H1 (cell line): Measurements from ENCODE around the gene BLVRA. TPM values are rescaled to one million over a fixed set of nuclear protein-coding genes. Genes with fewer than 3 reads are reported as not detected.

ENCODE experiments used
- CTCF ChIA-PET: fragments of 300-600 bp; sonication (Branson Sonifier 250); formaldehyde crosslinking; loops from one replicate; lab custom pipeline; 2021; ENCODE audit not compliant: partially characterized antibody; lab: Charles Lee
- POLR2A ChIA-PET: fragments of 300-600 bp; sonication (Branson Sonifier 250); formaldehyde crosslinking; loops from one replicate; lab custom pipeline; 2021; ENCODE audit warnings: inconsistent platforms; ENCODE audit not compliant: partially characterized antibody; lab: Charles Lee
- DNase-seq, 2 experiments: peaks; one replicate each; pipeline versions ENCODE4 v3.0.0 to v3.0.0-alpha.2; 2010 to 2022; ENCODE audit warnings: low spot score in 2 of 2, low read depth in 1 of 2, mixed read lengths in 1 of 2
- FAIRE-seq: peaks from 2 replicates; lab custom pipeline; 2011; peaks lifted over from hg19 to GRCh38; lab: Jason Lieb, UNC
- H2AFZ ChIP-seq: 2 replicates; pipeline ENCODE4 v1.8.1; 2012; ENCODE audit warnings: low read length, inconsistent platforms
- H2AK5ac ChIP-seq: 2 replicates; pipeline ENCODE4 v1.6.1; 2013; ENCODE audit warnings: low read depth, low read length
- H2BK120ac ChIP-seq: replicated peaks from 2 replicates; pipeline ENCODE3; 2013; ENCODE audit warnings: low read depth, low read length, inconsistent platforms
- H2BK12ac ChIP-seq: 2 replicates; pipeline ENCODE4 v1.6.1; 2013; ENCODE audit warnings: low read depth, low read length
- H2BK15ac ChIP-seq: 2 replicates; pipeline ENCODE4 v1.6.1; 2013; ENCODE audit warnings: low read length
- H2BK20ac ChIP-seq: 2 replicates; pipeline ENCODE4 v1.6.1; 2013; ENCODE audit warnings: low read length
- H2BK5ac ChIP-seq: 2 replicates; pipeline ENCODE4 v1.6.1; 2013; ENCODE audit warnings: low read depth, low read length
- H3K14ac ChIP-seq: 2 replicates; pipeline ENCODE4 v1.6.1; 2013; ENCODE audit warnings: inconsistent platforms; ENCODE audit not compliant: insufficient read length
- H3K18ac ChIP-seq: 2 replicates; pipeline ENCODE4 v1.6.1; 2013; ENCODE audit warnings: low read length; ENCODE audit errors: extremely low read depth
- H3K23ac ChIP-seq: 2 replicates; pipeline ENCODE4 v1.6.1; 2013; ENCODE audit warnings: inconsistent platforms; ENCODE audit not compliant: insufficient read length
- H3K23me2 ChIP-seq: 2 replicates; pipeline ENCODE4 v1.6.1; 2013; ENCODE audit warnings: low read depth, low read length
- H3K27ac ChIP-seq: 2 replicates; pipeline ENCODE4 v1.6.1; 2011; ENCODE audit warnings: low read depth, low read length, inconsistent platforms
- H3K27me3 ChIP-seq, 4 experiments: replicated peaks in 1 of 4; 1 replicate in 1 of 4; 2 replicates in 3 of 4; pipeline versions ENCODE4 v1.6.1 to v1.8.1; 2011 to 2013; ENCODE audit warnings: low read length in 3 of 4, mild to moderate bottlenecking in 3 of 4, inconsistent platforms in 2 of 4, mixed read lengths in 2 of 4, moderate library complexity in 1 of 4; ENCODE audit not compliant: control insufficient read depth in 3 of 4, insufficient read depth in 3 of 4; ENCODE audit errors: extremely low read depth in 1 of 4
- H3K36me3 ChIP-seq, 4 experiments: 2 replicates each; pipeline versions ENCODE4 v1.6.1 to v1.8.1; 2011 to 2013; ENCODE audit warnings: mild to moderate bottlenecking in 4 of 4, low read length in 3 of 4, moderate library complexity in 2 of 4, control low read depth in 1 of 4, inconsistent platforms in 1 of 4; ENCODE audit not compliant: insufficient read depth in 4 of 4, control insufficient read depth in 2 of 4
- H3K4ac ChIP-seq: replicated peaks from 2 replicates; pipeline ENCODE3; 2013; ENCODE audit warnings: low read length, low read depth, mixed read lengths, inconsistent platforms; ENCODE audit not compliant: insufficient read length
- H3K4me1 ChIP-seq, 4 experiments: replicated peaks in 1 of 4; 1 replicate in 1 of 4; 2 replicates in 3 of 4; pipeline versions ENCODE4 v1.6.1 to v1.8.1; 2011 to 2013; ENCODE audit warnings: low read length in 3 of 4, inconsistent platforms in 2 of 4, mixed read lengths in 1 of 4; ENCODE audit not compliant: insufficient read depth in 4 of 4, control insufficient read depth in 3 of 4
- H3K4me2 ChIP-seq, 2 experiments: 2 replicates each; pipeline versions ENCODE4 v1.6.1 to v1.8.1; 2011 to 2013; ENCODE audit warnings: low read depth in 2 of 2, low read length in 2 of 2, control low read depth in 1 of 2, inconsistent platforms in 1 of 2, mild to moderate bottlenecking in 1 of 2; ENCODE audit not compliant: insufficient read depth in 1 of 2
- H3K4me3 ChIP-seq, 4 experiments: fragments of 200-600, 300-600 bp in 1 of 4; sonication (generic), shearing (Covaris generic), sonication (Bioruptor Twin) in 1 of 4; 2 replicates each; pipeline versions ENCODE4 v1.5.1 to v1.8.1; 2011 to 2016; ENCODE audit warnings: low read length in 4 of 4, low read depth in 3 of 4, control low read depth in 2 of 4, inconsistent platforms in 2 of 4, mild to moderate bottlenecking in 2 of 4, mixed read lengths in 1 of 4, moderate library complexity in 1 of 4; ENCODE audit not compliant: insufficient read depth in 2 of 4; ENCODE audit errors: extremely low read depth in 1 of 4
- H3K56ac ChIP-seq: replicated peaks from 2 replicates; pipeline ENCODE3; 2013; ENCODE audit warnings: low read depth, mild to moderate bottlenecking, mixed read lengths, low read length, inconsistent platforms; ENCODE audit not compliant: insufficient read length
- H3K79me1 ChIP-seq: 2 replicates; pipeline ENCODE4 v1.6.1; 2013; ENCODE audit warnings: low read depth, low read length, control low read depth
- H3K79me2 ChIP-seq, 2 experiments: 2 replicates each; pipeline versions ENCODE4 v1.6.1 to v1.8.1; 2012 to 2013; ENCODE audit warnings: low read length in 2 of 2, mild to moderate bottlenecking in 2 of 2, inconsistent platforms in 1 of 2; ENCODE audit not compliant: insufficient read depth in 2 of 2, control insufficient read depth in 1 of 2
- H3K9ac ChIP-seq, 4 experiments: replicated peaks in 1 of 4; 1 replicate in 1 of 4; 2 replicates in 3 of 4; pipeline versions ENCODE4 v1.6.1 to v1.8.1; 2011 to 2013; ENCODE audit warnings: low read depth in 3 of 4, low read length in 3 of 4, control low read depth in 2 of 4, mild to moderate bottlenecking in 2 of 4, moderate library complexity in 2 of 4, inconsistent platforms in 1 of 4; ENCODE audit errors: extremely low read depth in 1 of 4
- H3K9me3 ChIP-seq, 2 experiments: 2 replicates each; pipeline versions ENCODE4 v1.6.1 to v1.8.1; 2012 to 2013; ENCODE audit warnings: mild to moderate bottlenecking in 2 of 2, moderate library complexity in 2 of 2, control low read depth in 1 of 2, inconsistent platforms in 1 of 2, low read depth in 1 of 2, low read length in 1 of 2, mixed read lengths in 1 of 2; ENCODE audit not compliant: insufficient read depth in 2 of 2
- H4K20me1 ChIP-seq, 2 experiments: replicated peaks in 1 of 2; 2 replicates each; pipeline versions ENCODE3 to v1.8.1; 2011 to 2013; ENCODE audit warnings: inconsistent platforms in 2 of 2, low read length in 2 of 2, mild to moderate bottlenecking in 1 of 2; ENCODE audit not compliant: insufficient read depth in 2 of 2, control insufficient read depth in 1 of 2
- H4K5ac ChIP-seq: 2 replicates; pipeline ENCODE4 v1.6.1; 2013; ENCODE audit warnings: low read length, low read depth, mixed read lengths, inconsistent platforms; ENCODE audit not compliant: insufficient read length
- H4K8ac ChIP-seq: 2 replicates; pipeline ENCODE4 v1.8.0; 2013; ENCODE audit warnings: mild to moderate bottlenecking, moderate library complexity, low read length, inconsistent platforms; ENCODE audit not compliant: insufficient read depth; ENCODE audit errors: extremely low read depth
- H4K91ac ChIP-seq: replicated peaks from 2 replicates; pipeline ENCODE3; 2013; ENCODE audit warnings: low read length, mixed read lengths, inconsistent platforms; ENCODE audit not compliant: insufficient read length
- ATF3 ChIP-seq: IDR thresholded peaks from 2 replicates; pipeline ENCODE4 v1.6.1; 2011; ENCODE audit warnings: low read depth, mild to moderate bottlenecking, low read length; ENCODE audit not compliant: insufficient read depth
- EGR1 ChIP-seq: IDR thresholded peaks from 2 replicates; pipeline ENCODE4 v1.6.1; 2011; ENCODE audit warnings: low read depth, low read length, borderline replicate concordance
- EP300 ChIP-seq, 2 experiments: IDR thresholded peaks; 1 replicate in 1 of 2; 2 replicates in 1 of 2; pipeline ENCODE4 v1.6.1; 2011 to 2012; ENCODE audit warnings: low read depth in 2 of 2, low read length in 2 of 2, mild to moderate bottlenecking in 2 of 2, borderline replicate concordance in 1 of 2, inconsistent platforms in 1 of 2, moderate library complexity in 1 of 2
- POLR2AphosphoS5 ChIP-seq: IDR thresholded peaks from 2 replicates; pipeline ENCODE4 v1.6.1; 2011; ENCODE audit warnings: low read depth, low read length
- RAD21 ChIP-seq, 2 experiments: IDR thresholded peaks in 1 of 2; conservative IDR thresholded peaks in 1 of 2; 2 replicates each; pipeline ENCODE4 v1.6.1; 2011; ENCODE audit warnings: low read depth in 2 of 2, low read length in 2 of 2, improper control_type of control experiment in 1 of 2, inconsistent platforms in 1 of 2, mild to moderate bottlenecking in 1 of 2, moderate library complexity in 1 of 2
- SIRT6 ChIP-seq: IDR thresholded peaks from one replicate; pipeline ENCODE4 v1.7.1; 2012; ENCODE audit warnings: low read length, inconsistent platforms
- SP2 ChIP-seq: IDR thresholded peaks from 2 replicates; pipeline ENCODE4 v1.6.1; 2012; ENCODE audit warnings: mild to moderate bottlenecking, low read length, inconsistent platforms
- SRF ChIP-seq: IDR thresholded peaks from 2 replicates; pipeline ENCODE4 v1.6.1; 2011; ENCODE audit warnings: mild to moderate bottlenecking, low read depth, low read length, moderate library complexity
- WGBS, 2 experiments: shearing (Covaris generic) in 1 of 2; methylation state at CpG; one replicate each; pipeline versions ENCODE4 v1.1.6 to v1.1.7; 2013 to 2015; ENCODE audit warnings: low lambda C conversion rate in 2 of 2, mixed read lengths in 2 of 2, inconsistent platforms in 1 of 2, low coverage in 1 of 2, missing lambda C conversion rate in 1 of 2; ENCODE audit not compliant: insufficient replicate concordance in 2 of 2, insufficient coverage in 1 of 2, insufficient read length in 1 of 2; ENCODE audit errors: extremely low coverage in 1 of 2, missing lambda C conversion rate in 1 of 2; 5-methylcytosine and 5-hydroxymethylcytosine counted together
- polyA plus RNA-seq, 7 experiments: library from polyadenylated mRNA; depleted of rRNA in 3 of 7; stranded (reverse) in 5 of 7; unstranded in 2 of 7; fragments of >200 nt in 5 of 7; fragments of 200-250 nt in 2 of 7; gene quantifications; 1 replicate in 5 of 7; 2 replicates in 1 of 7; 4 replicates in 1 of 7; pipeline versions ENCODE4 v1.2.1 to v1.2.3, GENCODE V29; 2011 to 2013; ENCODE audit warnings: missing spikeins in 2 of 7, mixed read lengths in 2 of 7
- total RNA-seq: library from RNA; stranded (reverse); fragmentation: NEBNext Ultra II Directional; extraction: Animal tissue kit (Norgen Biotek cat#: 25700); gene quantifications from 2 replicates; pipeline ENCODE4 v1.2.1, GENCODE V29; 2021

Gene BLVRA
- total and polyA plus RNA-seq, 2 of the 8 experiments (the other 6 are each of a cell fraction or from before 2014, with no cell fraction given) = 16.1 to 37.1 TPM

- FAIRE-seq (no peak), DNase-seq (peak in 1 of 2 experiments; percentile 28)
- Histone ChIP-seq H3K23me2 (no peaks in the 10 kb centered on the region; the same call in 1 of the 2 replicates), H3K56ac (no peak overlapping the region), H3K9ac (no peak overlapping the region), H2BK120ac (no peak overlapping the region), H2BK20ac (no peak overlapping the region), H4K8ac (no peak overlapping the region), H3K27ac (no peak overlapping the region), H3K4me3 (no peak overlapping the region), H2BK15ac (no peak overlapping the region), H4K5ac (no peak overlapping the region), H3K27me3 (peaks cover 0 to 6% (median under 1%) of the 10 kb centered on the region in 4 experiments; a peak in 1 of 7 replicates), H3K18ac (no peak overlapping the region), H3K4me2 (peak overlapping the region in 1 of 2 experiments; percentile 14; a peak in 2 of 4 replicates), H4K91ac (no peak overlapping the region), H3K4me1 (peaks cover 0 to 9% (median 7%) of the 10 kb centered on the region in 4 experiments; a peak in 5 of 7 replicates), H3K14ac (no peak overlapping the region), H3K4ac (no peak overlapping the region), H3K9me3 (no peaks in the 10 kb centered on the region), H4K20me1 (no peaks in the 10 kb centered on the region), H3K79me2 (no peaks in the 10 kb centered on the region), H3K36me3 (no peaks in the 10 kb centered on the region), H2BK5ac (no peak overlapping the region), H3K79me1 (peaks cover 3% of the 10 kb centered on the region; the same call in 1 of the 2 replicates), H2BK12ac (no peak overlapping the region), H2AK5ac (no peak overlapping the region), H2AFZ (no peak overlapping the region), H3K23ac (no peak overlapping the region)
- TF ChIP-seq EP300 (IDR thresholded peaks at IDR 0.05; ENCODE audit: borderline replicate concordance in 1 of 2, low read depth in 2 of 2, low read length in 2 of 2) (no peak), SRF (no peak), SP2 (no peak), EGR1 (0 out of 2 replicates have a peak, but pooled peaks have one; percentile 13), SIRT6 (no peak), POLR2AphosphoS5 (no peak), RAD21 (IDR thresholded peaks at IDR 0.05 in 1 of 2, conservative IDR thresholded peaks at IDR 0.05 in 1 of 2; ENCODE audit: low read depth in 2 of 2, low read length in 2 of 2) (no peak), ATF3 (no peak)
- ChIA-PET POLR2A (interaction anchor here (0.6 to 1.5 kb wide), 5 partner anchors 11 to 84 kb away, joined by 3 to 5 read pairs (median 4); no protein-coding TSS in a partner anchor), CTCF (interaction anchor here (0.6 to 2.1 kb wide), 11 partner anchors 10 to 325 kb away, joined by 3 to 11 read pairs (median 4); partner anchors contain the start of gene STK17A)
- 63% methylated on average over 9 of the region's 9 CpGs; no CpG with 5 or more reads in 1 of the 2 experiments for WGBS, 2 experiments
Observed at GRCh38 chr7:43764039-43764761, 5.7 kb downstream of the BLVRA start.
